ENCODE data around the gene SIX2.

Gene SIX2

GRCh38 chr2:45002686-45003085 lies 6.6 kb downstream of the SIX2 start:
- H3K9me3 ChIP-seq (ENCODE audit: control insufficient read depth, insufficient read depth, low read length), result no peaks in the 10 kb centered on the region
- H3K36me3 ChIP-seq (ENCODE audit: insufficient read depth, low read length), result no peaks in the 10 kb centered on the region
- no peak overlapping the region for H3K9ac ChIP-seq (ENCODE audit: low read depth, low read length)
- H3K4me1 ChIP-seq (ENCODE audit: insufficient read depth, low read length), result no peaks in the 10 kb centered on the region; the same call in 1 of the 2 replicates

- no peaks in the 10 kb centered on the region; the same call in 1 of the 2 replicates for H3K4me1 ChIP-seq (ENCODE audit: insufficient read depth, low read length)
- H3K9me3 ChIP-seq (ENCODE audit: control insufficient read depth, insufficient read depth, low read length), result no peaks in the 10 kb centered on the region
- H3K9ac ChIP-seq (ENCODE audit: low read depth, low read length), result peak overlapping the region; percentile 49; the same call in 1 of the 2 replicates
- H3K36me3 ChIP-seq (ENCODE audit: insufficient read depth, low read length), result no peaks in the 10 kb centered on the region
Observed at GRCh38 chr2:45001869-45002385, 7.3 kb downstream of the SIX2 start.

- Histone ChIP-seq H3K9me3 (ENCODE audit: control insufficient read depth, insufficient read depth, low read length) (no peaks in the 10 kb centered on the region), H3K36me3 (ENCODE audit: insufficient read depth, low read length) (no peaks in the 10 kb centered on the region), H3K4me1 (ENCODE audit: insufficient read depth, low read length) (no peaks in the 10 kb centered on the region; the same call in 1 of the 2 replicates), H3K9ac (ENCODE audit: low read depth, low read length) (peak overlapping the region; percentile 49; the same call in 1 of the 2 replicates)
Observed at GRCh38 chr2:45000921-45001868, 8.1 kb downstream of the SIX2 start.

DNA sequence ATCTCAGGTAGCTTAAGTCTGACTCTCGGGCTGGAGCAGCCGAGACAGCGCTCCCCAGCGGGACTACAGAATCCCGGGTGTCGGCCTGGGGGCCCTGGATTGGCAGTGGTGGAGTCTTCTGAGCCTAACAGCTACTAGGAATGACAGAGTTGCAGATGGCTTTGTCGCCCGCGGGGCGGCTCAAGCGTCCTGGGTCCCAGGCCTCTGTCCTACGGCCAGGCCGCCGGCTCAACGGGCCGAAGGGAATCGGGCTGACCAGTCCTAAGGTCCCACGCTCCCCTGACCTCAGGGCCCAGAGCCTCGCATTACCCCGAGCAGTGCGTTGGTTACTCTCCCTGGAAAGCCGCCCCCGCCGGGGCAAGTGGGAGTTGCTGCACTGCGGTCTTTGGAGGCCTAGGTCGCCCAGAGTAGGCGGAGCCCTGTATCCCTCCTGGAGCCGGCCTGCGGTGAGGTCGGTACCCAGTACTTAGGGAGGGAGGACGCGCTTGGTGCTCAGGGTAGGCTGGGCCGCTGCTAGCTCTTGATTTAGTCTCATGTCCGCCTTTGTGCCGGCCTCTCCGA lies 8.8 kb downstream of the SIX2 start:
- Histone ChIP-seq H3K4me1 (ENCODE audit: insufficient read depth, low read length) (no peaks in the 10 kb centered on the region; the same call in 1 of the 2 replicates), H3K36me3 (ENCODE audit: insufficient read depth, low read length) (no peaks in the 10 kb centered on the region), H3K9ac (ENCODE audit: low read depth, low read length) (peak overlapping the region; percentile 49; the same call in 1 of the 2 replicates), H3K9me3 (ENCODE audit: control insufficient read depth, insufficient read depth, low read length) (no peaks in the 10 kb centered on the region)

DNA sequence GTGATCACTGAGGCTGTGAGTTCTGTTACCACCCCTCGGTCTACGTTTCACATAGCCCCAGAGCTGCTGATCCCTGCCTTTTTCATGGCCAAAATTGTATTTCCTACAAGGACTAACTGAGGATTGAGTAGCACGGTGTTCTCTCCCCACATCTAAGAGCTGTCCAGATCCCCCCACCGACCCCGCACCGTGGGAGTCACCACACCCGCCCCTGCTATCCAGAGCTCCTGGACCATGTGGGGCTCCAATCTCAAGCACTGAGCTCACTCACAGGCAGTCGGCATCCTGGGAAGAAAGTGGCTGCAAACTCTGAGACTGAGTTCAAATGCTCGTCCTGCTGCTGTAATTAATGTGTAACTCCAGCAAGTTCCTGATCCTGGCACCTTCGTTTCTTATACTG lies 9.7 kb downstream of the SIX2 start:
- H3K4me1 ChIP-seq (ENCODE audit: insufficient read depth, low read length), result no peaks in the 10 kb centered on the region; the same call in 1 of the 2 replicates
- no peaks in the 10 kb centered on the region for H3K9me3 ChIP-seq (ENCODE audit: control insufficient read depth, insufficient read depth, low read length)
- no peak overlapping the region for H3K9ac ChIP-seq (ENCODE audit: low read depth, low read length)
- no peaks in the 10 kb centered on the region for H3K36me3 ChIP-seq (ENCODE audit: insufficient read depth, low read length)

- Histone ChIP-seq H3K9ac (ENCODE audit: low read depth, low read length) (no peak overlapping the region), H3K4me1 (ENCODE audit: insufficient read depth, low read length) (no peaks in the 10 kb centered on the region)
Observed at GRCh38 chr2:44997963-44998362, 11.3 kb downstream of the SIX2 start.

GRCh38 chr2:44996356-44996755 lies 12.9 kb downstream of the SIX2 start:
- Histone ChIP-seq H3K9me3 (ENCODE audit: control insufficient read depth, insufficient read depth, low read length) (no peaks in the 10 kb centered on the region), H3K9ac (ENCODE audit: low read depth, low read length) (no peak overlapping the region), H3K36me3 (ENCODE audit: insufficient read depth, low read length) (no peaks in the 10 kb centered on the region), H3K4me1 (ENCODE audit: insufficient read depth, low read length) (no peaks in the 10 kb centered on the region)

More at GRCh38 chr2:44997963-44998362, 11.3 kb downstream of the SIX2 start:
- Histone ChIP-seq H3K9me3 (ENCODE audit: control insufficient read depth, insufficient read depth, low read length) (no peaks in the 10 kb centered on the region), H3K36me3 (ENCODE audit: insufficient read depth, low read length) (no peaks in the 10 kb centered on the region)

DNA sequence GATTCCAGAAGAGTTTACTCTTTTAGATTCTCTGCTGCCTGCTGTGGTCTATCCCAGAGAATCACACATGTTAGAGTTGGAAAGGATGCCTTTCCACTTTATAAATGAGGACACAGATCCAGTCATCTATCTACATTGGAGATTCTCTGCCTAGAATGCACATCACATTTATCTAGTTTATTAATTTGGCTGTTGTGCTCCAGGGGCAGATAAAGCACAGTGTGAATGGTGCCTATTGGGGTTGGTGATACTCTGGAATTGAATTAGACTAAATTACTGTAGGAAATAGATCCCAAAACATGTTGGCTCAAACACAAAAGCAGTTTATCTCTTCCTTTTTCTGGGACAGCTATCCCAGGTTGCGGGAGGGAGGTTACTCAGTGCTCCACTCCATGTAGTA lies 14.9 kb downstream of the SIX2 start:
- Histone ChIP-seq H3K9ac (ENCODE audit: low read depth, low read length) (no peak overlapping the region), H3K4me1 (ENCODE audit: insufficient read depth, low read length) (no peaks in the 10 kb centered on the region), H3K36me3 (ENCODE audit: insufficient read depth, low read length) (no peaks in the 10 kb centered on the region), H3K9me3 (ENCODE audit: control insufficient read depth, insufficient read depth, low read length) (no peaks in the 10 kb centered on the region)

GRCh38 chr2:44989176-44989575 lies 20.1 kb downstream of the SIX2 start:
- H3K36me3 ChIP-seq (ENCODE audit: insufficient read depth, low read length), result no peaks in the 10 kb centered on the region
- H3K9me3 ChIP-seq (ENCODE audit: control insufficient read depth, insufficient read depth, low read length), result no peaks in the 10 kb centered on the region; the same call in 1 of the 2 replicates
- no peaks in the 10 kb centered on the region for H3K4me1 ChIP-seq (ENCODE audit: insufficient read depth, low read length)
- H3K9ac ChIP-seq (ENCODE audit: low read depth, low read length), result no peak overlapping the region

- H3K36me3 ChIP-seq (ENCODE audit: insufficient read depth, low read length), result no peaks in the 10 kb centered on the region
- H3K9me3 ChIP-seq (ENCODE audit: control insufficient read depth, insufficient read depth, low read length), result no peaks in the 10 kb centered on the region; the same call in 1 of the 2 replicates
- peaks cover 5% of the 10 kb centered on the region; the same call in 1 of the 2 replicates for H3K4me1 ChIP-seq (ENCODE audit: insufficient read depth, low read length)
- no peak overlapping the region for H3K9ac ChIP-seq (ENCODE audit: low read depth, low read length)
Observed at GRCh38 chr2:44983836-44984604, 25.2 kb downstream of the SIX2 start.

DNA sequence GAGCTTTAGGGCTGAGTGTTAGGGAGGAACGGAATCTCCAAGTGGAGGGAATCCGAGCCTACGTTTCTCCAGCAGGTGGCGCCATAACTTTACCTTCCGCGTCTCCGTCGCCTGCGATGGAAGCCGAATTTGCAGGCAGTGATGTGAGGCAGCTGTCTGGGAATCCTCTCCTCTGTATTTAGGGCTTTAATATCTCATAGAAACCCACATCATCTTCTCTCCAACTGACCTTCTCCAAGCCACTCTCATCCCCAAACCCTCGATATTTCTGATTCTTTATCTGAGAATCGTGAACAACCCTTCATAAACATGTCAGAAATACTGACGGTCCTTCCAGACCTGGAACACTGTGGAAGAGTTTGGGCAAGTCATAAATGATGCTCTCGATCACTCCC lies 27.5 kb downstream of the SIX2 start:
- Histone ChIP-seq H3K9ac (ENCODE audit: low read depth, low read length) (no peak overlapping the region), H3K4me1 (ENCODE audit: insufficient read depth, low read length) (peaks cover 5% of the 10 kb centered on the region; the same call in 1 of the 2 replicates), H3K36me3 (ENCODE audit: insufficient read depth, low read length) (no peaks in the 10 kb centered on the region), H3K9me3 (ENCODE audit: control insufficient read depth, insufficient read depth, low read length) (no peaks in the 10 kb centered on the region; the same call in 1 of the 2 replicates)

DNA sequence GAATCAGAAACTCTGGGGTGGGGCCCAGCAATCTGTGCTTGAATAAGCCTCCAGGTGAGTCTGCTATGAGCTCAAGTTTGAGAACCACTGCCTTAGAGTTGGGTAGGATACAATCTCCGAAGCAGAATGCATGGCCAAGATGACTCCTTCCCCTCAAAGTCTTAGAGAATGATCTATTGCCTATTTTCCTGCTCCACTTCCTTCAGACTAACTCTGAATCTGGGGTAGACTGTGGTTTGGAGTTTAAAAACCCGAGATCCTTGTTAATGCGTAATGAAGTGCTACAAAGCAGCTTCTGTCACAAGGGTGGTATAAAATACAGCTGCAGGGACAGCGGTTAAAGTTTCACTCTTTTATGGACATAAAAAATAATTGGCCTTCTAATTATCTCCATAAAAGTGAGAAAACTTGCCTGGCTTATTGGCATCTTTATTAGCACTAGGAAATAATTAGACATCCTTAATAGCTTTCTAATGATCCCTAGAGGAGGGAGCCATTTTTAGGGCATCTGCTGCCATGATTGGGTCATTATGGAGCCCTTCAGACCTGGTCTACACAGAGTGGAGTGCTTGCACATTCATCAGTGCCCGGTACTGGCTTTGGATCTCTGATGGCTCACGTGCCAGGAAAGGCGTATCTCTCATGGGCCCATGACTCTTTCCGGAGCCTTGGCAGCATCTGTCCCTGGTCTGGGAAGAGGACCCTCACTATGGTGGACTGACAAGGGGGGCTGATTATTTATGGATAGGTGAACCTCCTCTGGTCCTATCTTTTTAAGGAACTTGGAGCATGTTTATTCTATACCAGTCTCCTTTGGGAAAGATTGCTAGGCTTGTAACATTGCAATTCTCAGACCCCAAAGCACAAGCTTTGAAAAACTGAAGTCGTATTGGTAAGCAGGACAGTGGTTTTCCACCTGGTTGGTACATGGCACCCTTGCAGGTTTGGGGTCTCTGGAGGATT lies 28.2 kb downstream of the SIX2 start:
- Histone ChIP-seq H3K36me3 (ENCODE audit: insufficient read depth, low read length) (no peaks in the 10 kb centered on the region), H3K9me3 (ENCODE audit: control insufficient read depth, insufficient read depth, low read length) (no peaks in the 10 kb centered on the region), H3K9ac (ENCODE audit: low read depth, low read length) (no peak overlapping the region), H3K4me1 (ENCODE audit: insufficient read depth, low read length) (peaks cover 5% of the 10 kb centered on the region; the same call in 1 of the 2 replicates)

DNA sequence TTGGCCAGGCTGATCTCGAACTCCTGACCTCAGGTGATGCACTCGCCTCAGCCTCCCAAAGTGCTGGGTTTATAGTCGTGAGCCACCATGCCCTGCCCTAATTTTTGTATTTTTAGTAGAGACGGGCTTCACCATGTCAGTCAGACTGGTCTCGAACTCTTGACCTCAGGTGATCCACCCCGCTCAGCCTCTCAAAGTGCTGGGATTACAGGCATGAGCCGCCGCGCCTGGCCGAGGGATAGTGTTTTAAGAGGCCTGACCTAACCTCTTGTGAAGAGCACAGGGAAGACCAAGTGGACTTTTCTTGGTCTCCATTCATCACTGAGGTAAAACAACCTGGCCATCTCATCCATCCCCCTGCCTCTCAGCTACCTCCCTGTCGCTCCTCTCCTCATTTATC lies 29.7 kb downstream of the SIX2 start:
- Histone ChIP-seq H3K9me3 (ENCODE audit: control insufficient read depth, insufficient read depth, low read length) (no peaks in the 10 kb centered on the region), H3K9ac (ENCODE audit: low read depth, low read length) (no peak overlapping the region), H3K36me3 (ENCODE audit: insufficient read depth, low read length) (no peaks in the 10 kb centered on the region), H3K4me1 (ENCODE audit: insufficient read depth, low read length) (peaks cover 5% of the 10 kb centered on the region; the same call in 1 of the 2 replicates)
